VCaP (cell line): ENCODE results near the gene PTGR1.

ENCODE experiments used
- H3K27ac ChIP-seq: fragments of 450-650 bp; 2 replicates; pipeline ENCODE4 v1.5.1; 2017
- TF ChIP-seq, protein P1 (sequence below): fragments of 450-650 bp; conservative IDR thresholded peaks from 2 replicates; pipeline ENCODE4 v1.5.1; 2017; ENCODE audit warnings: mild to moderate bottlenecking, moderate library complexity

The PTGR1 gene

DNA sequence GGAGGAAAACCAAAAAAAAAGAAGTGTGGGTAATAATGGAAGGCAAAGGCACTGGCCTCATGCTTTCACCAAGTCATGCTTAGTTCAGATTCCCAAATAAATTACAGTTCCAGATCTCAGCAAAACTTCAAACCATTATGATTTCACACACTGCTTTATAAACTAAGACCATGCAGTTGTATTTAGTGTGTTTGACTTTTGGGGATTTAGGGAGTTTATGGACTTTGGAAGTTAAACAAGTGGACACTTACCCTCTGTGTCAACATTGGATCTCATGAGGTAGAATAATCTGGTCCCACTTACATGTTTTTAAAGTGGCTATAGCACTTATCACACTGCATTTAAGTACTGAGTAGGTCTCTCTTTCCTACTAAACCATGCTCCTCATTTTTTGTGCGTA is 35.4 kb upstream of the PTGR1 start:
- TF ChIP-seq, protein P1, sequence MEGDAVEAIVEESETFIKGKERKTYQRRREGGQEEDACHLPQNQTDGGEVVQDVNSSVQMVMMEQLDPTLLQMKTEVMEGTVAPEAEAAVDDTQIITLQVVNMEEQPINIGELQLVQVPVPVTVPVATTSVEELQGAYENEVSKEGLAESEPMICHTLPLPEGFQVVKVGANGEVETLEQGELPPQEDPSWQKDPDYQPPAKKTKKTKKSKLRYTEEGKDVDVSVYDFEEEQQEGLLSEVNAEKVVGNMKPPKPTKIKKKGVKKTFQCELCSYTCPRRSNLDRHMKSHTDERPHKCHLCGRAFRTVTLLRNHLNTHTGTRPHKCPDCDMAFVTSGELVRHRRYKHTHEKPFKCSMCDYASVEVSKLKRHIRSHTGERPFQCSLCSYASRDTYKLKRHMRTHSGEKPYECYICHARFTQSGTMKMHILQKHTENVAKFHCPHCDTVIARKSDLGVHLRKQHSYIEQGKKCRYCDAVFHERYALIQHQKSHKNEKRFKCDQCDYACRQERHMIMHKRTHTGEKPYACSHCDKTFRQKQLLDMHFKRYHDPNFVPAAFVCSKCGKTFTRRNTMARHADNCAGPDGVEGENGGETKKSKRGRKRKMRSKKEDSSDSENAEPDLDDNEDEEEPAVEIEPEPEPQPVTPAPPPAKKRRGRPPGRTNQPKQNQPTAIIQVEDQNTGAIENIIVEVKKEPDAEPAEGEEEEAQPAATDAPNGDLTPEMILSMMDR: no peak
- no peak overlapping the region for H3K27ac ChIP-seq

DNA sequence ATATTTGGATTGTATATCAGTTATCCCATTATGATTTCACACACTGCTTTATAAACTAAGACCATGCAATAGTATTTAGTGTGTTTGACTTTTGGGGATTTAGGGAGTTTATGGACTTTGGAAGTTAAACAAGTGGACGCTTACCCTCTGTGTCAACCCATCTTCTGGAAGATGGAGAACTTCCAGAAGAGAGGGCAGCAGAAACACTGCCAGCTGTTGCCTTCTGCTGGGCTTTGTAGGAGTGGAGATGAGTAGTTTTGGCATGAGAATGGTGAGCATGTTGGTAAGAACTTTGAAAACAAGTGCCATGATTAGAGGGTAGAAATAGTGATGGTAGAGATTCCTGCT is 33.9 kb upstream of the PTGR1 start:
- TF ChIP-seq, protein P1: no peak

DNA sequence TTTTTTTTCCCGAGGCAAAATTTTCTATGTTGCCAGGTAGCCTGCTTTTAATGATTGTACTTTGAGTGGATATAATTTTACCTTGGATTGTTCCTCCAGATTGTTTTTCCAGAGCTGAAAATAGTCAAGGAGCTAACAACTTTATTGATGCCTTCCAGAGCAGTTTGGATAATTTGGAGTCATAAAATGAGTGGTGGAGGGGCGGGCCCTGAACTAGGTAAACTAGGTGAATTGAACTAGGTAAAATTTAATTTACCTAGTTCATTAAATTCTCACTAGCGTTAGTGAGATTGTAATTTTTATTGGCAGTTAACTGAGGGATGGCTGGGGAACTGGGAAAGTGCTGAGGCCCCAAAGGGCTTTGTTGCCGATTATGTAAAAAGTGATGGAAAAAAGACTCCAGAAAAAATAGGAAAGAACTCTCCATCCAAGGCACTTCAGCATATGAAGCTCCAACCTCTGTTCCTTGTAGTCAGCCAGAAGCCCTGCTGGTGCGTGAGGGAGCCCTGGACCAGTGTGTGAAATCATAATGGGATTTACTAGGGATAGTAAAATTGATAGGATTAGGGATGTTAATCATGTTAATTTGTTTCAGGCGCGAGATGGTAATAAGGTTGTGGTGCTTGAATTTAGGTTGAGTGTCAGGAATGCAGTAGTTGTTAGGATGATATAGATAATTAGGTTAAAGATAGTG is 33.4 kb upstream of the PTGR1 start:
- peak overlapping the region; percentile 89; the same call in 1 of the 2 replicates for H3K27ac ChIP-seq

More for the DNA sequence above, 33.9 kb upstream of the PTGR1 start:
- no peak overlapping the region for H3K27ac ChIP-seq

DNA sequence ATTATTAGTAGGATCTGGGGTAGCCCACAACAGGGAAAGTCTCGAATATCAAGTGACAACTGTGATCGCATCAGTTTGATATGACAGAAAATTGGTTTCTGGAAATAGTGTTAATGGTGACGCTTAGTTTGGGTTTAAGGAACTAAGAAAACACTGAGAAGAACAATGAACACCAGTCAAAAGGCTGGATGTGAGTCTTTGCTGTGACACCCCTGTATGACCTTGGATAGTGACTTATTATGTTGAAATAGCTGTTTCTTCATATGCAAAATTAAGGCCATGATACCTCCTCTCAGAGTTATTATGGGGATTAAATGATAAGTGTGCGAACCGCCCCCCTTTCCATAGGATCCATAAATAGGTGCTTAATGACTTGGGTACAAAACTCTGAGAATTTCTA is 32.6 kb upstream of the PTGR1 start:
- TF ChIP-seq, protein P1: no peak
- peak overlapping the region; percentile 89 for H3K27ac ChIP-seq

More for the DNA sequence above, 33.4 kb upstream of the PTGR1 start:
- TF ChIP-seq, protein P1: no peak

DNA sequence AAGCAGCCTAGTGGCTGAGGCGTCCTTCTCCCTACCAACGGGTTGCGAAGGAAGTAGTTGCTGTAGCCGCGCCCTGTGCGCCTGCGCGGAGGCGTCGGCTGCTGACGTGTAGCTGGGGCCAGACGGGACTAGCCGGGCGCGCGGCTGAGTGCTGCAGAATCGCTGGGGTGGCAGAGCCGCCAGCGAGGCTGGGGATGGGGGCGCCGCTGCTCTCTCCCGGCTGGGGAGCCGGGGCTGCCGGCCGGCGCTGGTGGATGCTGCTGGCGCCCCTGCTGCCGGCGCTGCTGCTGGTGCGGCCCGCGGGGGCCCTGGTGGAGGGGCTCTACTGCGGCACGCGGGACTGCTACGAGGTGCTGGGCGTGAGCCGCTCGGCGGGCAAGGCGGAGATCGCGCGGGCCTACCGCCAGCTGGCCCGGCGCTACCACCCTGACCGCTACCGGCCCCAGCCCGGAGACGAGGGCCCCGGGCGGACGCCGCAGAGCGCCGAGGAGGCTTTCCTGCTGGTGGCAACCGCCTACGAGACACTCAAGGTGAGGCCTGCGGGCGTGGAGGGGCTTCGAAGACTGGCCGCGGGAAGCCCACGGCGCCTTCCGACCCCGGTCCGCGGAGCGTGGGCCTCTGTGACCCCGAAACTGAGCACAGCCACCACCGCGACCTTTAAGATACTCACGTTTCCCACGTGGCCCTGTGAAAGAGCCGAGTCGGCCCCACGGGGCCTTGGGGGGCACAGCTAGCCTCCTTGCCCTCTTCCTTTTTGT is 31.9 kb upstream of the PTGR1 start, which contains the start of gene DNAJC25:
DNAJC25 (plus strand) TSS at position 121 of the 758 bp plus-strand sequence; CDS start at position 195, 74 bp downstream.
- peak within 1 kb of the TSS; percentile 89 for H3K27ac ChIP-seq
- TF ChIP-seq, protein P1: 0 out of 2 replicates have a peak, but pooled peaks have one; percentile 13

DNA sequence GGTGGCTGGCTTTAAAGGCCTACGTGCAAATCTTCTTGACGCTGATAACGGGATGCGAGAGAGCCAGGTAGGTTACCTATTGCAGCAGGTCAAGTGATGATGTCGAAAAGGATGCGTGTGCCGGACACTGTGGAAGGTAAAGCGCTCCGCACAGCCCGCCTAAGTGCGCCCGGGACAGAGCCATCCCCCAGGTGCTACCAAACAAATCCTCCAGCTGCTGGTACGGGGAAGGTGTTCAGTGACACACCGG is 31.4 kb upstream of the PTGR1 start:
- H3K27ac ChIP-seq: peak overlapping the region; percentile 89

More for the DNA sequence above, 31.4 kb upstream of the PTGR1 start:
- TF ChIP-seq, protein P1: no peak
